GM19035 (cell line): ENCODE results near the gene CORIN.
"Not testable (repeated sequence)": the region's sequence is repeated elsewhere in the genome, so short reads cannot be mapped to it uniquely, and the experiment has no call there.

Source experiments
- ATAC-seq: cut with Tn5 transposase; IDR thresholded peaks from one replicate; pipeline ENCODE4 v1.9.1; 2021; ENCODE audit not compliant: unreplicated experiment

CORIN gene

DNA sequence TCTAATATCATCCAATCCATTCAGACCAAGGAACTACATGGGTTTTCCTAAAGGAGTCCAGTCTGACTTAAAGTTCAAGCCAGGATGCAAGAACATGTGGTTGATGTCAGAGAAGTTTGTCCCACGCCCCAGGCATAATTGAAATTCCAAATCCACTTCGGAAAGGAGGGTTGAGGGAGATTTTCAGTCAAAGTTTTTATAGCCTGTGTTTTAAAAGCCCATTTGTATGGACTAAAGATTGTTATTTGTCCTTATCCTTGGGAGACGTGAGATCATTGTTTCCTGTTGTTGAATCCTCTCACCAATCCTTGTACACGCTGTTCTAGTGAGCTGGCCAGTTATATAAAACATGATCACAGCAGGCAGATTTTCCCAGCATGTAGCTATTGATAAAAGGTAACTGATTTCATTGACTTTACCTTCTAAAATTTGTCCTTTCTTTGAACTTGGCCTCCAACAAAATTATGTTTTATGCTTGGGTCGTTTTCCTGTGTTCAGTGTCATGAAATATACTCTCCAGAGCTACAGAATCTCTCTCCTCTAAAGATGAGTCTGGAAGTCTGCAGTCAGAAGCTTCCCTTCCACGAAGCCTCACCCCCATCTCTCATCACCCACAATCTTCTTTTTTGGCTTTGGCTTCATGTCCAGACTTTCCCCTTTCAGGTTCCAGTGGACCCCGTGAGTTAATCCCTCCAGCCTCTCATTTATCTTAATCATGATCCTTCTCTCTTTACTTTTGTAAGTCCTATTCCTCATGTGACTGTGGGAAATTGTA lies 259.9 kb downstream of the CORIN start:
- ATAC-seq = no peak

GRCh38 chr4:47572981-47573380 lies 264.9 kb downstream of the CORIN start:
- no peak for ATAC-seq

- no peak for ATAC-seq
These were observed 267.1 kb downstream of the CORIN start for GRCh38 chr4:47570816-47571215.

- no peak for ATAC-seq
These were observed 270.4 kb downstream of the CORIN start for GRCh38 chr4:47567511-47567910.

GRCh38 chr4:47566969-47567368 lies 270.9 kb downstream of the CORIN start:
- no peak for ATAC-seq

GRCh38 chr4:47566566-47566965 lies 271.3 kb downstream of the CORIN start:
- no peak for ATAC-seq

DNA sequence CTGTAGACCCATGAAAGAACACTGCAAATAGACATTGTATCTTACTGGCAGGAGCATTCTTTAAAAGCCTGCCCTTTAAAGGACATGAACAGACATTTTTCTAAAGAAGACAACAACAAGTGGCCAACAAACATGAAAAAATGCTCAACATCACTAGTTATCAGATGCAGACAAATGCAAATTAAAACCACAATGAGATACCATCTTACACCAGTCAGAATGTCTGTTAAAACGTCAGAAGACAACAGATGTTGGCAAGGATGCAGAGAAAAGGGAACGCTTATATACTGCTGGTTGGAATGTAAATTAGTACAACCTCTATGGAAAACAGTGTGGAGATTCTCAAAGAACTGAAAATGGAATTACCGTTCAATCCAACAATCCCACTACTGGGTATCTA lies 275.6 kb downstream of the CORIN start:
- ATAC-seq = no peak

- ATAC-seq = no peak
These were observed 276.5 kb downstream of the CORIN start for GRCh38 chr4:47561331-47561730.

- ATAC-seq = no peak
These were observed 277.2 kb downstream of the CORIN start for GRCh38 chr4:47560682-47561081.

GRCh38 chr4:47557255-47557654 lies 280.6 kb downstream of the CORIN start:
- no peak for ATAC-seq

DNA sequence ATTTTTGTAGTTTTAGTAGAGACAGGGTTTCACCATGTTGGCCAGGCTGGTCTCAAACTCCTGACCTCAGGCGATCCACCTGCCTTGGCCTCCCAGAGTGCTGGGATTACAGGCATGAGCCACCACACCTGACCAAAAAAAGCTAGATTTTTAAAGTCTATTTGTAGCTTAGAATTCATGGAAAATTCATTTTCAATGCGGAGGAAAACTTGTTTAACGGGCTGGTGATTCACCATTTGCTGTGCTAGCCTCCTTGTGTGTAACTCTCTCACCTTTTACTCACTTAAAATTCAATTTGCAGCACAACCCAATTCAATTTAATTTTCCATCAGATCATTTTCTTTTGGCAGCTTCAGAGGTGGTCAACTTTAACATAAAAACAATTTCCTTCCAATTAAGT lies 281.9 kb downstream of the CORIN start:
- not testable (repeated sequence) for ATAC-seq

DNA sequence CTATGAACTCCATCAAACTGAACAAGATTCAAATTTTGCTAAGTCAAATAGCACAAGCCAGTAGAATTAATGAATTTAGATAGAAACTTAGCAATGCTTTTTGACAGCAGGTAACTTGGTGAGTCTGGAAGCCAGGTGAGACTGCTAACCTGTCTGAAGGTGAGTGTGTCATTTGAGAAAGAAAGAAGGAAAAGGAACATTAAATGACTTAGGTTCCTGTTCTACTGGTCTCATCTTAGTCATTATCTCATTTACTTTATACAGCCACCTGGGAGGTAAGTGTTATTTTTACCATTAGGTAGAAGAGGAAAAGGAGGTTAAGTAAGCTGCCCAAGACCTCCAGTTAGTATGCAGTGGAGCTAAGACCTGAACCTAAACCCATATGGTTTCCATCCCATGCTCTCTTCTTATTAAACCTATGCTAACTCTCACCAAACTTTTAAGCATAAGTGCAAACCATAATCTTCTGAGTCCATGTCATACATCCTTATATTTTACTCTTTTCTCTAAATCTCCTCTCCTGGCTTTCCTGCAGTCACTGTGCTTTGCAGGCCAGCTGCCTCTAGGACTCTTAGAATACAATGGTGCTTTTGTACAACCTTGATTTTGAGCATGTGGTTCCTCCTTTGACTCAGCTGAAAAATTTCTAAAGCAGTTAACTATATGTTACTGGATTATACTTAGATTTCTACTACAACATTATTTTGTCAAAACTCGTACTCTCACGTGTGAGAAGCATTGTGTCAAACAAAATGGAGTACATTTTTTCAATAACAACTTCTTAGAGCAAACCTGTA lies 284.3 kb downstream of the CORIN start:
- ATAC-seq = no peak

DNA sequence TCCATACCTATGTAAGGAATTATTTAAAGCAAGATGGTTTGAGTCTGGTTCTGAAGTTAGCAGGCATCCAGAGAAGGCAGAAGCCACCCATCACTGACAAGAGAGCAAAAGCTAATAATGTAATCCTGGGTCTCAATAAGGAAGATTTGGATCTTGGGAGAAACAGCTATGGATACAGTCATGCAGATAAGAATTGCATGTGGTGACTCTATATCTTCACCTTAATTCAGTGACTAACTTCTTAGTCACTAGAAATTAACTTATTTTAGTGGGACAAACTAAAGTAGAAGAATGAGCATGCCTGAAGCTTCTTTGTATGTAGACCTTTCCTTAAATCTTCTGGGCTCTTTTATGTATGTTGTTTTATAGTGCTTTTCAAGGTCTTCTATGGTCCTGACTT lies 286.2 kb downstream of the CORIN start:
- no peak for ATAC-seq

GRCh38 chr4:47550899-47551548 lies 286.8 kb downstream of the CORIN start:
- ATAC-seq = no peak

DNA sequence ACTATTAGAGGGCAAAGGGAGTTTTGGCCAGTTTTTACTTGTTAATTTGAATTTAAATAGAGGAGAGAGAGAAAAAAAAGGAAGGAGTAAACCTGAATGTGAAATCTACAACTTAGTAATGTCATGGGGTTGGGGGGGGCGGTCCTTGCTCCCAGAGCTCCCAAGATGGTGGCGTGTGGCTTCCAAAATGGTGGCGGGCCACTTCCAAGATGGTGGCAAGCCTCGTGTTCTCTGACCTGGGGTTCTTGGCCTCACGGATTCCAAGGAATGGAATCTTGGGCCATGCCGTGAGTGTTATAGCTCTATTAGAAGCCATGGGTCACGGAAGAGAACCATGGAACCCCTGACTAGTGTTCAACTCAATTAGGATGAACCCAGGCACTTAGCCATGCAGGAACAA lies 287.5 kb downstream of the CORIN start:
- not testable (repeated sequence) for ATAC-seq
